Activated CD8-positive, alpha-beta T cell treated with anti-CD3 and anti-CD28 coated beads for 36 hours (primary cell): ENCODE data around the gene LRRC25. TPM values are rescaled to one million over a fixed set of nuclear protein-coding genes. Genes with fewer than 3 reads are reported as not detected.

ENCODE experiments used
- ATAC-seq: fragments of 200-7000 bp; cut with Tn5 transposase; one replicate; pipeline ENCODE4 v1.10.0; 2021; ENCODE audit warnings: mild to moderate bottlenecking, moderate library complexity
- CTCF ChIA-PET: fragments of 350-600 bp; sonication (Branson Sonifier 250); formaldehyde crosslinking; loops from one replicate; lab custom pipeline; 2021; ENCODE audit warnings: antibody characterized with exemption; lab: Charles Lee
- POLR2A ChIA-PET: fragments of 350-600 bp; sonication (Branson Sonifier 250); formaldehyde crosslinking; loops from one replicate; lab custom pipeline; 2021; ENCODE audit warnings: antibody characterized with exemption; lab: Charles Lee
- DNase-seq: peaks from one replicate; pipeline ENCODE4 v3.0.0-alpha.2; 2020
- H3K27ac Mint-ChIP-seq: one replicate; pipeline ENCODE4 v1.8.0; 2021; ENCODE audit warnings: mild to moderate bottlenecking, mixed read lengths
- H3K27me3 Mint-ChIP-seq: one replicate; pipeline ENCODE4 v1.8.0; 2021; ENCODE audit warnings: mixed read lengths
- H3K36me3 Mint-ChIP-seq: one replicate; pipeline ENCODE4 v1.8.0; 2021; ENCODE audit warnings: low read depth, mixed read lengths
- H3K4me1 Mint-ChIP-seq: one replicate; pipeline ENCODE4 v1.8.0; 2021; ENCODE audit warnings: low read depth, mixed read lengths
- H3K4me3 Mint-ChIP-seq: one replicate; pipeline ENCODE4 v1.8.0; 2021; ENCODE audit warnings: mild to moderate bottlenecking, moderate library complexity, mixed read lengths
- H3K9me3 Mint-ChIP-seq: one replicate; pipeline ENCODE4 v1.8.0; 2021; ENCODE audit warnings: mixed read lengths
- intact Hi-C: fragments of 100-400 bp; cut with micrococcal nuclease; formaldehyde crosslinking; loops from one replicate; pipeline ENCODE4 v1.10.0; 2022
- total RNA-seq, 2 experiments: library from RNA; stranded (reverse); gene quantifications; one replicate each; pipeline ENCODE4 v1.2.3, GENCODE V29; 2021
- TF ChIP-seq, protein P1 (sequence below): fragments of 200-600 bp; IDR thresholded peaks from one replicate; pipeline ENCODE4 v1.8.0; 2022; ENCODE audit warnings: antibody characterized with exemption, mild to moderate bottlenecking

LRRC25 gene
- total RNA-seq, 2 experiments from 2014 or later, result not detected

DNA sequence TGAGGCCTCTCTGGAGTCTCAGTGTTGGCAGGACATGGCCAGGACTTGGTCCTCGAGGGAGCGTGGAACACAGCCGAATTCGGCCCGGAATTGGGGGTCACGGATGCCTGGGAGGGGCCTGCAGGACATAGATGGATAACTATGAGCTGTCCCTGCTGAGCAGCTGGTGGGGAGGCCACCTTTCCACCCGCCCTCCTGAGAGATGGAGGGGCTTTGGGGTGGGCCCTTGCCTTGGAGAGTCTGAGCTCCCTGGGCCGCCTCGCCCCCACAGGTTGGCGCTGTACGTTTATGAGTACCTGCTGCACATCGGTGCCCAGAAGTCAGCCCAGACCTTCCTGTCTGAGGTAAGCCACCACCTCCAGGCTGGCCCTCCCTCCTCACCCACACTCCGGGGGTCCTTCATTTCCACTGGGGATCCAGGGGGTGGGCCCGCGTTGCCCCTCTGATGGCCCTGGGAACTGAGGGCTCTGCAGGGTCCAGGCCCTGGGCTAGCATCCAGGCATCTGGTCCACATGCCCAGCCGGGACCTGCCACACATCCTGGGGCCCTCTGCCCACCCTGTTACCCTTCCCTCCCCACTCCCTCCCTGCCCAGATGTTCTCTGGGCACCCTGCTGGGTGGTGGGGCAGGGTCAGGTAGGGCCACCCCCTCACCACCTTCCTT, 29.8 kb upstream of the LRRC25 start:
- CTCF ChIA-PET, result interaction anchor here (0.9 to 1.0 kb wide), 2 partner anchors 42 to 147 kb away, joined by 3 read pairs; partner anchors contain the start of gene GDF15

DNA sequence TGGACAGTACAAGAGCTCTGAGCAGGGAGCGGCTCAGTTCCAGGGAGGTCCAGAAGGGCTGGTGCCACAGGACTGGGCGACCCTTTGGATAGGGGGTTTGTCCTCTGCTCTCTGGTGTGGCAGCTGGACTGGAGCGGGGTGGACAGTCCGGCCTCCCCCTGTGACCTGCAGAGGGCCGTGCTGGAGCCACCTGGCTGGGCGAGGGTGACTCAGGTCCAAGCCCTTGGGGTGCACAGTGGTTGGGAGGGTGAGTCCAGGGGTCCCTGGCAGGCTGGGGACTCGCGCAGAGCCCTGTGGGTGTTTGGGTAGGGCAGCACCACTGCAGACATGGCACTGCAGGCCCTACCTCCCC, 29.0 kb upstream of the LRRC25 start:
- Mint-ChIP-seq H3K4me3 (no peak overlapping the region), H3K36me3 (peaks cover 10% of the 10 kb centered on the region)
- POLR2A ChIA-PET, result interaction anchor here (1.7 kb wide), 1 partner anchor 10 kb away, joined by 8 read pairs; no protein-coding TSS in a partner anchor

More for the DNA sequence above, 29.8 kb upstream of the LRRC25 start:
- Mint-ChIP-seq H3K9me3 (no peaks in the 10 kb centered on the region), H3K4me1 (peaks cover 42% of the 10 kb centered on the region), H3K36me3 (peaks cover 8% of the 10 kb centered on the region), H3K27ac (no peak overlapping the region), H3K4me3 (no peak overlapping the region), H3K27me3 (no peaks in the 10 kb centered on the region)
- intact Hi-C loops, result no loop called here
- TF ChIP-seq, protein P1, sequence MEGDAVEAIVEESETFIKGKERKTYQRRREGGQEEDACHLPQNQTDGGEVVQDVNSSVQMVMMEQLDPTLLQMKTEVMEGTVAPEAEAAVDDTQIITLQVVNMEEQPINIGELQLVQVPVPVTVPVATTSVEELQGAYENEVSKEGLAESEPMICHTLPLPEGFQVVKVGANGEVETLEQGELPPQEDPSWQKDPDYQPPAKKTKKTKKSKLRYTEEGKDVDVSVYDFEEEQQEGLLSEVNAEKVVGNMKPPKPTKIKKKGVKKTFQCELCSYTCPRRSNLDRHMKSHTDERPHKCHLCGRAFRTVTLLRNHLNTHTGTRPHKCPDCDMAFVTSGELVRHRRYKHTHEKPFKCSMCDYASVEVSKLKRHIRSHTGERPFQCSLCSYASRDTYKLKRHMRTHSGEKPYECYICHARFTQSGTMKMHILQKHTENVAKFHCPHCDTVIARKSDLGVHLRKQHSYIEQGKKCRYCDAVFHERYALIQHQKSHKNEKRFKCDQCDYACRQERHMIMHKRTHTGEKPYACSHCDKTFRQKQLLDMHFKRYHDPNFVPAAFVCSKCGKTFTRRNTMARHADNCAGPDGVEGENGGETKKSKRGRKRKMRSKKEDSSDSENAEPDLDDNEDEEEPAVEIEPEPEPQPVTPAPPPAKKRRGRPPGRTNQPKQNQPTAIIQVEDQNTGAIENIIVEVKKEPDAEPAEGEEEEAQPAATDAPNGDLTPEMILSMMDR, result no peak
- ATAC-seq, result no peak
- POLR2A ChIA-PET, result interaction anchor here (1.0 to 1.6 kb wide), 3 partner anchors 8 to 166 kb away, joined by 3 to 6 read pairs (median 4); partner anchors contain the start of gene SSBP4
- no peak for DNase-seq

DNA sequence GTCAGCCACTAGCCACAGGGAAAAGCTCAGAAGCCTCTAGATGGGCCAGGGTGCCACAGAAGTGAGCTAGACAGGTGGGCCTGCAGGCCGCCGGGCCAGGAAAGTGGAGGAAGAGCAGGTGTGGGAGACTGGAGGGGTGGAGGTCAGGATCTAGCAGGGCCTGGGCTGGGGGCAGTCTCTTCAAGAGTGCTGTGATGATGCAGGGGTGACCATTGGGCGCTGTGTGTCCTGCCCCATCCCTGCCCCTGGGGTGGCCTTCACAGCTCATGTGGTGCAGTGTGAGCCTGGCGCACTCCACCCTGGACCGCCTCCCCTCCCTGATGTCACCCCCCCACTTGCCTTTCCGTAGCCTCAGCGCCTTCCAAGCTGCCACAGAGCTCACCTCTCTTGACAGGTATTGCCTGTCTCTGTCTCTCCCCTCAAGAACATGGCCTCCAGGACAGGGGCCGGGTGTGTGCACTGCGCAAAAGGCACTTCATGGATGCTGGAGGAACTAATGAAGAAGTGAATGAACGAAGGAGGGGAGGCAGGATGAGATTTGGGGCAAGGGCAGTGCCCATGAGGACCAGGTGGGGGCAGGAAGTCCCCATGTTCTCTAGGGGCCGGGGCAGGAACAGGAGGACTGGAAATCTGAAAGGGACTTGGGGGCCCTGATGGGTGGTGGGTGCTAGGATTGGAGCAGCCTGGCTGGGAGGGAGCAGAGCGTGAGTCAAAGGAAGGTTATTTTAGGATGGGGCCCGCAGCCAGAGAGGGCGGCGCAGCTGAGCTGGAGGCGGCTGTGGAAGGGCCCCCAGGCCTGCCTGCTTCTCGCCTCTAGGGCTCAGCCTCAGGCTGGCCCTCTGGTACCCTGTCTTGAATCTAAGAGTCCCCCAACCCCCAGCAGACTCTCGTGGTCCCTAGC, 28.3 kb upstream of the LRRC25 start:
- H3K27me3 Mint-ChIP-seq, result no peaks in the 10 kb centered on the region
- H3K27ac Mint-ChIP-seq, result peak overlapping the region; percentile 0
- peaks cover 10% of the 10 kb centered on the region for H3K36me3 Mint-ChIP-seq
- DNase-seq (no peak), ATAC-seq (no peak)
- H3K4me1 Mint-ChIP-seq, result peaks cover 55% of the 10 kb centered on the region
- TF ChIP-seq, protein P1, result no peak
- intact Hi-C loops, result no loop called here
- no peak overlapping the region for H3K4me3 Mint-ChIP-seq
- H3K9me3 Mint-ChIP-seq, result no peaks in the 10 kb centered on the region
- CTCF ChIA-PET, result no interaction called here
- POLR2A ChIA-PET, result interaction anchor here (0.9 to 1.7 kb wide), 2 partner anchors 9 kb away, joined by 3 to 8 read pairs; no protein-coding TSS in a partner anchor

More for the DNA sequence above, 29.0 kb upstream of the LRRC25 start:
- no peak for ATAC-seq
- DNase-seq, result no peak
- no peaks in the 10 kb centered on the region for H3K9me3 Mint-ChIP-seq
- TF ChIP-seq, protein P1, result no peak
- H3K27ac Mint-ChIP-seq, result no peak overlapping the region
- CTCF ChIA-PET, result no interaction called here
- peaks cover 49% of the 10 kb centered on the region for H3K4me1 Mint-ChIP-seq
- intact Hi-C loops, result no loop called here
- H3K27me3 Mint-ChIP-seq, result no peaks in the 10 kb centered on the region

DNA sequence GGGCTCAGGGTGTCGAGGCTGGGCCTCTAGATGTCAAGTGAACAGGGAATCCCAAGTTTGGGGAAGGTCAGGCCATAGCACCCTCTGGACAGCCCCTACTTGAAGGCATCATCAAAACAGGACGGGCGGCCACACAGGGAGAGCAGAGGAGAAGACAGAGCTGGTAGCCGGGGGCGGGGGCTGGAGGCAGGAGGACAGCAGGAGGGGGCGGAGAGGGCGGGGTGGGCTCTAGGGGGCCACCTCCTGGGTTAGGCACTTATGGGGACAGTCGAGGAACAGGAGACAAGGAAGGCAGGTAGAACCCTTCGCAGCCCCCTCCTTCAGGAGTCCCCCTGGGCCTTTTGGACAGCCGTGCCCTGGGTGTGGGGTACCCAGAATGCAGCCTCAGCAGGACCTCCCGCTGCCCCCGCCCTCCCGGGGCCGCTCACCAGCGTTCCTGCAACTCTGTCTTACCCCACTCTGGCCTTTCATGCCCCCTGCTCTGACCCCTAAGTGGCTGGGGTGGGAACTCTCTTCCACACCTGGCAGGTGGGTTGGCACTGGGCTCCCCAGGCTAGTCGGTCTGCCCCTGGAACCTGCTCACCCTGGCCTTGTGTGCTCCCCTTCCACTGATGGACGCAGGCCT, 27.6 kb upstream of the LRRC25 start:
- ATAC-seq, result no peak
- Mint-ChIP-seq H3K36me3 (peaks cover 12% of the 10 kb centered on the region), H3K4me3 (no peak overlapping the region), H3K27me3 (no peaks in the 10 kb centered on the region), H3K4me1 (peaks cover 55% of the 10 kb centered on the region), H3K9me3 (no peaks in the 10 kb centered on the region), H3K27ac (no peak overlapping the region)
- CTCF ChIA-PET, result interaction anchor here (2.0 kb wide), 1 partner anchor 14 kb away, joined by 8 read pairs; no protein-coding TSS in a partner anchor
- POLR2A ChIA-PET, result interaction anchor here (0.9 to 1.7 kb wide), 2 partner anchors 8 to 9 kb away, joined by 3 to 8 read pairs; no protein-coding TSS in a partner anchor
- DNase-seq, result no peak
- intact Hi-C loops, result no loop called here
- TF ChIP-seq, protein P1, result no peak
